Measurements from ENCODE around the gene AP1M2.

Gene AP1M2

GRCh38 chr19:10583036-10583776, 3.9 kb downstream of the AP1M2 start:
- Histone ChIP-seq H3K9me2 (replicated peaks; ENCODE audit: insufficient read depth, low read length) (no peaks in the 10 kb centered on the region), H3K9ac (ENCODE audit: low read length) (no peak overlapping the region), H3K36me3 (ENCODE audit: low read length) (no peaks in the 10 kb centered on the region), H2AFZ (ENCODE audit: low read depth, low read length, severe bottlenecking) (no peak overlapping the region), H3K27ac (ENCODE audit: low read depth, low read length) (no peak overlapping the region), H3K79me2 (ENCODE audit: insufficient read depth, low read length) (no peaks in the 10 kb centered on the region), H3F3A (ENCODE audit: insufficient read depth) (no peaks in the 10 kb centered on the region), H3K9me3 (ENCODE audit: insufficient read depth, low read length) (no peaks in the 10 kb centered on the region), H3K4me2 (ENCODE audit: low read depth, low read length, poor library complexity, severe bottlenecking) (no peak overlapping the region), H4K20me1 (ENCODE audit: low read depth, low read length) (no peaks in the 10 kb centered on the region), H3K4me3 (ENCODE audit: insufficient read depth, low read length, poor library complexity, severe bottlenecking) (no peak overlapping the region), H3K27me3 (ENCODE audit: low read length) (no peaks in the 10 kb centered on the region)
- no peak for TF ChIP-seq EZH2phosphoT487 (conservative IDR thresholded peaks at IDR 0.05; ENCODE audit: low read length)
- TF ChIP-seq CTCF (IDR thresholded peaks at IDR 0.05; ENCODE audit: insufficient read depth, low read length, poor library complexity, severe bottlenecking) = no peak

- Histone ChIP-seq H3K36me3 (ENCODE audit: low read length) (no peaks in the 10 kb centered on the region), H3K79me2 (ENCODE audit: insufficient read depth, low read length) (no peaks in the 10 kb centered on the region), H3K27ac (ENCODE audit: low read depth, low read length) (no peak overlapping the region), H3K4me3 (ENCODE audit: insufficient read depth, low read length, poor library complexity, severe bottlenecking) (no peak overlapping the region), H3K9me2 (replicated peaks; ENCODE audit: insufficient read depth, low read length) (no peaks in the 10 kb centered on the region), H3K9ac (ENCODE audit: low read length) (no peak overlapping the region), H3K4me2 (ENCODE audit: low read depth, low read length, poor library complexity, severe bottlenecking) (no peak overlapping the region), H4K20me1 (ENCODE audit: low read depth, low read length) (no peaks in the 10 kb centered on the region), H2AFZ (ENCODE audit: low read depth, low read length, severe bottlenecking) (no peak overlapping the region), H3F3A (ENCODE audit: insufficient read depth) (no peaks in the 10 kb centered on the region), H3K27me3 (ENCODE audit: low read length) (no peaks in the 10 kb centered on the region), H3K9me3 (ENCODE audit: insufficient read depth, low read length) (no peaks in the 10 kb centered on the region)
- TF ChIP-seq CTCF (IDR thresholded peaks at IDR 0.05; ENCODE audit: insufficient read depth, low read length, poor library complexity, severe bottlenecking) = no peak
- no peak for TF ChIP-seq EZH2phosphoT487 (conservative IDR thresholded peaks at IDR 0.05; ENCODE audit: low read length)
These were observed 5.0 kb downstream of the AP1M2 start for GRCh38 chr19:10582091-10582490.

- Histone ChIP-seq H3K9ac (ENCODE audit: low read length) (no peak overlapping the region), H2AFZ (ENCODE audit: low read depth, low read length, severe bottlenecking) (peak overlapping the region; percentile 15), H3K27ac (ENCODE audit: low read depth, low read length) (no peak overlapping the region), H3K36me3 (ENCODE audit: low read length) (no peaks in the 10 kb centered on the region), H3K9me2 (replicated peaks; ENCODE audit: insufficient read depth, low read length) (no peaks in the 10 kb centered on the region), H3K4me2 (ENCODE audit: low read depth, low read length, poor library complexity, severe bottlenecking) (peak overlapping the region; percentile 19), H3K79me2 (ENCODE audit: insufficient read depth, low read length) (no peaks in the 10 kb centered on the region), H4K20me1 (ENCODE audit: low read depth, low read length) (no peaks in the 10 kb centered on the region), H3K27me3 (ENCODE audit: low read length) (no peaks in the 10 kb centered on the region), H3F3A (ENCODE audit: insufficient read depth) (no peaks in the 10 kb centered on the region), H3K9me3 (ENCODE audit: insufficient read depth, low read length) (no peaks in the 10 kb centered on the region), H3K4me3 (ENCODE audit: insufficient read depth, low read length, poor library complexity, severe bottlenecking) (no peak overlapping the region)
- no peak for TF ChIP-seq EZH2phosphoT487 (conservative IDR thresholded peaks at IDR 0.05; ENCODE audit: low read length)
- peak; percentile 98 for TF ChIP-seq CTCF (IDR thresholded peaks at IDR 0.05; ENCODE audit: insufficient read depth, low read length, poor library complexity, severe bottlenecking)
These were observed 6.0 kb downstream of the AP1M2 start for GRCh38 chr19:10580979-10581631.

All from SU-DHL-6 (cell line).